GM18507 (cell line): ENCODE measurements around the gene BARHL2.
A peak's percentile ranks its signal among the peaks of the same experiment; 100 is the strongest.

Experiments
- DNase-seq: peaks from one replicate; pipeline ENCODE4 v3.0.0; 2011; ENCODE audit warnings: low read depth; ENCODE audit not compliant: insufficient read length; ENCODE audit errors: extremely low spot score
- FAIRE-seq: peaks from 2 replicates; lab custom pipeline; 2011; peaks lifted over from hg19 to GRCh38; lab: Jason Lieb, UNC

The BARHL2 gene

DNA sequence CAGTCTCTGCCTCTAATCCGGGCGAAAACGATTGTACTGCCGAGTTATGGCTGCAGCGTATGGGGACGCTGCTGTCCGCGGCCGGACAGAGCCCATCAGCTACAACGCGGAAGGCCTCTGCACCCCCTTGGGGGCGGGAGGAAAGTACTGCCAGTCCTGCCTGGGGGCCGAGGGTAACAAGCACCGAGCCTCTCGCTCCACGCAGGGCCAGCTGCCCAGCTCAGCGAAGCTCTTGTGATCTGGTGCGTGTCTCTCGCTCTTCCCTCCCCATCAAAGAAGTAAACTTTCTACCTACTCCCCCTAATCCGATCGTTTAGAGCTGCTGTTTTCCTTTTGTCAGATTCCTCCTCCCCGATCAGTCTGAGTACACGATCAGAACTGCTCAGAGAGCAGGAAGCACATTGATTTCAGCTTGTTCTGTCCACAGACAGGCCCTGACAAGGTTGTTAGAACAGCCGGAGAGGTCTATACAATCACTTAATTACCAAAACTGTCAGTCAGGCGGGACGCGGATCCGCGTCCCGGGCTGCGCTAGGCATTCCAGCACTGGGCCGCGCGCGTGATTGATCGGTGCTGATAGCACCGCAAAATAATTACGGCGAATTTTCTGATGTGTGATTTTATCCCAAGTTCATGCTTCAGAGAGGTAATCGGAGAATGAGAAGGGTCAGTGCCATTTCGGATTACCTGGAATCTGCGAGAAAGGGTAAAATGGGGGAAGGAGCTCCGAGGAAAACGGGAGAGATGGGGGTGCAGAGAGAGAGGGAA is 8.7 kb upstream of the BARHL2 start:
- FAIRE-seq (no peak), DNase-seq (no peak)

DNA sequence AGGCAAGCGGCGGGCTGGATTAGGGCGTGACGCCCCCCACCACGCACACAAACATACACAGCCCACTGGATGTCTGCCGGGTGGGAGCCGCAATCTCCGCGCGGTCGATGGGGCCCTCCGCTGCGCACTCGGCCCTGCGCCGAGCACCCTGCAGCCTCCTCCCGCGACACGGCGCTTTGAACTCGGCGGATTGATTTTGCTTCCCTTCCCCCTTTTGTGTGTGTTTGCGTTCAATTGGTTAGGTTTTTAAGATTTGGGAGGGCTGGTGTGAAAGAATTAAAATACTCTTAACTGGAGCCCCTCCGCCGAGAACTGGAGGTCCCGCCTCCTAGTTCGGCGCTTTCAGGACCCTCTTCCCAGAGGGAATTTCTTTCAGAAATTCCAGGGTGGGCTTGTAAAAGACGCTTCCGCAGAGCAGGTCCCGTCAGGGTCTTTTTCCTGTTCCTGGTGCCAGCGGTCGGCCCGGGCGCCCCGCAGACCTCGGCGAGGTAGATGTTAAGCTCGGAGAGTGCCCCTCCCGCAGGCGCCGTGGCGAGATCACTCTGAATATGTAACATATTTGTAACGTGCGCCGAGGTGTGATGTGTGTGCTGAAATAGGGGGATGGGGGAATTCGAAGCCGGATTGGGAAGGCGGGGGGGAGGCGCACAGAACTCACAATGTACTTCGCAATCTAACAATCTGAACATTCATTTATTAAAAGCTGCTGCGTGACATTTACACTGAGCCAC is 8.0 kb upstream of the BARHL2 start:
- DNase-seq (no peak), FAIRE-seq (no peak)

GRCh38 chr1:90724361-90724760 is 7.3 kb upstream of the BARHL2 start:
- FAIRE-seq = no peak
- DNase-seq = no peak

DNA sequence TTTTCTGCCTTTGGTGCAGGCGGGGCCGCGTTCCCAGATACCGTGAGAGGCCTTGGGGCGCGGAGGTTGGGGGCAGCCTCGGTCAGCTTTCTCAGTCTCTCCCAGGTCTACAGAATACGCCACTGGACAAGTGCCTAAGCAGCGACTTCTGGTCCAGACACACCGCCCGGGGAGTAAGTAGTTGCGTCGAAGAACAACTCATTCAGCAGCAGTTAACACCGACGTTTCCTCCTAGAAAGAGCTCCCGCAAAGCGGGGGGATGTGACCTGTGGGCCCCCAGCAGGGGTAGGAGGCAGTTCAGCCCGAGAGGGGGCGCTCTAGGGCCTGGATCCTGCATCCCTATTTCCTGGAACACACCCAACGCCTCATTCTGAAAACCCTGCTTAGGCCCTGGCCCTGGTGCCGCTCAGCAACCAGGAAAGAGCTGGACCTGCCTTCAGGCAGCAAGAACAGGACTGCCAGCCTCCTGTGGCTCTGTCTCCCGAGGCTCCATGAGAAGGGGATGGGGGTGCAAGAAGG is 6.5 kb upstream of the BARHL2 start:
- FAIRE-seq = no peak
- DNase-seq = no peak

DNA sequence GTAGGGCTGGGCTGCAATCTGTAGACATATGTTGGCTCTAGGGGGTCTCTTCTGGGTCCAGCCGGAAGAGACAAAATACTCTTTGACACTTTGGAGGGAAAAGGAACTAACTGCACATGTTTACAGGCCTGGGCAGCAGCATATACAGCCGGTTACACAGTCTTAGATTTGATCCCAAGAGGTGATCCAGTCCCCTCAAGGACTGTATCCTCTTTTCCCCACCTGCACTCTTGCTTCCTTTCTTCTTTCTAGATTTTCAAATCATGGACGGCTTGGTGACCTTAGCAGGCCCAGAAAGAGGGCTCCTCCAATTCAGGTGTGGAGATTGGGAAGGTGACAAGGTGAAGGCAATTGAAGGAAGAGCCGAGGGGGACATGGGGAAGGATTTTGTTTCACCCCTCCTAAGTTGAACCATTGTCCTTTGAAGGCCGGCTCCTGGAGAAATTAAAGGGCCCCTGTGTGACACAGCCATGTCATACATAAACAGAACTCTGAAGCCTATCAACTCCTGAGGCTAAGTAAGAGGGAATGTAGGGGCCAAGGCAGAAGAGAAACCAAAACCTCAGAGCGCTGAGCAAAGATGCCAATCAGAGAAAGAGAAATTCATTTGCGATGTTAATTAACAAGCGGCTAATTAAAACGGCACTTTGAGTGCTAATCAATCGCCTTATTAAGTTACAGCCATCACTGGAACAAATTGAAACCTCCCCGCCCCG is 5.9 kb upstream of the BARHL2 start:
- FAIRE-seq (peak; percentile 5), DNase-seq (no peak)

DNA sequence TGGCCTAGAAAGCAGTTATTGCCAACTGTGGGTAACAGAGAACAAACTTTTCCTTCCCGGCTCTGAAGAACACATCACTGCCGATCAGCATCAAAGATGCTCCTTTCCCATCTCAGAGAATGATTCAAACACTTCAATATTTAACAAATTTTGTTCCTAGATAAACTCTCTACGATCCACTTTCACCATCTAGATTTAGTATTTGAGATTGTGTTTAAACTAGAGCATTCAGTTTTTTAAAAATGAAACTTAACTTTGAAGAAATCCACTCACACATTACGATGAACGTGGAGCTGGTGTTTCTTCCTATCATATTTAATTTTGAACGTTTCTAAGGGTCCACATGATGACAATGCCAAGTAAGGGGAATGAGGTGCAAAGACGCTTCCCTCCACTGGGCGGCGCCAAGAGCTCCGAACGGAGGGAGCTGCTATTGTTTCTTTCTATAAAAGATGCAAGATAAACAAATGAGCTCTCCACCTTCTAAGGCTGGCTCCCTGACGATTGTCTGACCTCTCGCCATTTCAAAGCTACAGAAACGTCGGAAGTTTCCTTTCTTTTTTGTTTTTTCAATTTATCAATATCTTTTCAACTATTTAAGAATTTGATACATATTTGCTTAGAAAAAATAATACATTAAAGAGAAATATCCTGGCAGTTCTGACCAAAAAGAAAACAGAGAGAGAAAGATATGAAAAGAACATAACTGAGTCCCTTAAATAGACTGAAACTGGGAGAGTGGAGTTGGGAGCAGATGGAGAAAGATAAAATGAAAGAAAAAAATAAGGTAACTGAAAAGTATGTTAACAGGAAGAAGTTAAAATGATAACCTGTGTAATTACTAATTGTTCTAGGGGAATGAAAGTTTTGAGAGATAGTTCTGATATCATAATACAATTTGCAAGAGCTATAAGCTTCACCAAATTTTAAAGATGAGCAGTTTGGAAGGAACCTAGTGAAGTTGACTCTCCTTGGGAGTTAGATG is 4.4 kb upstream of the BARHL2 start:
- FAIRE-seq (peak; percentile 89), DNase-seq (peak; percentile 42)

GRCh38 chr1:90720145-90720636 is 3.1 kb upstream of the BARHL2 start:
- no peak for FAIRE-seq
- no peak for DNase-seq

- DNase-seq = no peak
- FAIRE-seq = no peak
Observed at GRCh38 chr1:90719330-90720144, 2.4 kb upstream of the BARHL2 start.

- FAIRE-seq (no peak), DNase-seq (no peak)
Observed at GRCh38 chr1:90718411-90719329, 1.6 kb upstream of the BARHL2 start.

- no peak for FAIRE-seq
- DNase-seq = no peak
Observed at GRCh38 chr1:90717665-90718410, 736 bp upstream of the BARHL2 start.

DNA sequence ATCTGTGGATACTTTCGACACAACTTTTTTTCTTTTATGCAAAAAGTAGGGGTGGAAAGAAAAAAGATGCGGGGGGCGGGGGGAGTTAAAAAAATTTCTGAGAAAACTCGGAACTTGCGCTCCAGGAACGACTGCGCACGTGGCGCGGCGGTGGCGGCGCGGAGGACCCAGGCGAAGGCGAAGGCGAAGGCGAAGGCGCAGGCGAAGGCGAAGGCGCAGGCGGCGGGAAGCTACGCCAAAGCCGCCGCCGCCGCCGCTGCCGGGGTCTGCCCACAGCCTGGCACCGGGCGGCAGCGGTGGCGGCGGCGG is 208 bp upstream of the BARHL2 start:
- DNase-seq = no peak
- FAIRE-seq = no peak

DNA sequence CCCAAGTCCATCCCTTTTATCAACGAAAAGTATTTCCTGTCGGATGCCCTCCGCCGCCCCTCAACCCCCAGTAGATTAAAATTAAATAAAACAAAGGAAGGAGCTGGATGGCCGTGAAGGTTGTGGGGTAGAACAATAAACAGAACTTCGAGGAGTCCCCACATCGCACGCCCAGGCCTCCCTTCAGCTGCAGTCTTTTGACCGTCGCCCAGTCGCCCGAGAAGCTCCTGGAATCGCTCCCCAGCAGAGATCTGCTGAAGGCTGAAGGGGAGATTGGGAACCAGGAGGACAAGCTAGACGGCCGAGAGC is 905 bp downstream of the BARHL2 start:
- no peak for FAIRE-seq

DNA sequence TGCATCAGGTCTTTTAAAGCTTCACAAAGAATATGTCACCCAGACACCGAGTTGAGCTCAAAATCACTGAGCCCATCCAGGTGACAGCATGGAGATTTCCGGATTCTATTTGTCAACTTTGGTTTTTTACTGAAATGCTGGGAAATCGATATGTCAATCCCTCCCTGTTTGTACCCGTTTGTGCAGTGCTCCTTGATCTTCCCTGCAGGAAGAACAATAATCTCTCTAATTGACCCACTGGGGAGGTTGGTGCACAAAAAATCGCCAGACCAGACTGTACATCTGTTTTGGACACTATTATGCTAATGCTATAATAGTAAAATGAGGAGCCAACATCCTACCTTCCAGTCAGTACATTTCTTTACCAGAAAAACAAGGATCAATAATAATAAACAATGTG is 1.8 kb downstream of the BARHL2 start:
- FAIRE-seq = no peak
- DNase-seq = no peak

More for the DNA sequence above, 905 bp downstream of the BARHL2 start:
- DNase-seq = no peak

DNA sequence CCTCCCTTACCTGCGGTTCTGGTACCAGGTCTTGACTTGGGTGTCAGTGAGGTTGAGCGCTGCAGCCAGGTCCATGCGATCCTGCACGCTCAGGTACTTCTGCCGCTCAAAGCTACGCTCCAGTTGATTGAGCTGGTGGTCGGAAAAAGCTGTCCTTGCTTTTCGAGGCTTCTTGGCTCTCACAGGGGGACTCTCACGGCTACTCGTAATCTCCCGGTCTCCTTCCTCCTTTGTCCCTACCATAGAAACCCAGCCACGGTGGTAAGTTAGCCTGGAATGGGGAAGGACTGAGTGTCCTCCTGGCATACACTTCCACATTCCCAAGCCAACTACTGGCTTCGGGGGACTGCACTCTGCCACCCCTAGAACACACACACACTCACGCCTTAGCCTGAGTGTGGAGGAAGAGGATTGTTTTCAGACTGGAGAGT is 2.6 kb downstream of the BARHL2 start:
- FAIRE-seq = no peak
- no peak for DNase-seq

GRCh38 chr1:90713741-90714509 is 3.2 kb downstream of the BARHL2 start:
- DNase-seq = no peak
- no peak for FAIRE-seq
